Stimulated activated CD4-positive, alpha-beta T cell treated with anti-CD3 and anti-CD28 coated beads, Interleukin-4, amount 100 ng/mL, for 24 hours (primary cell): ENCODE data around the gene KRTAP10-3.
"Not testable (repeated sequence)": the region's sequence is repeated elsewhere in the genome, so short reads cannot be mapped to it uniquely, and the experiment has no call there.

Experiments
- DNase-seq: peaks from one replicate; pipeline ENCODE4 v3.0.0-alpha.2; 2020

The KRTAP10-3 gene

DNA sequence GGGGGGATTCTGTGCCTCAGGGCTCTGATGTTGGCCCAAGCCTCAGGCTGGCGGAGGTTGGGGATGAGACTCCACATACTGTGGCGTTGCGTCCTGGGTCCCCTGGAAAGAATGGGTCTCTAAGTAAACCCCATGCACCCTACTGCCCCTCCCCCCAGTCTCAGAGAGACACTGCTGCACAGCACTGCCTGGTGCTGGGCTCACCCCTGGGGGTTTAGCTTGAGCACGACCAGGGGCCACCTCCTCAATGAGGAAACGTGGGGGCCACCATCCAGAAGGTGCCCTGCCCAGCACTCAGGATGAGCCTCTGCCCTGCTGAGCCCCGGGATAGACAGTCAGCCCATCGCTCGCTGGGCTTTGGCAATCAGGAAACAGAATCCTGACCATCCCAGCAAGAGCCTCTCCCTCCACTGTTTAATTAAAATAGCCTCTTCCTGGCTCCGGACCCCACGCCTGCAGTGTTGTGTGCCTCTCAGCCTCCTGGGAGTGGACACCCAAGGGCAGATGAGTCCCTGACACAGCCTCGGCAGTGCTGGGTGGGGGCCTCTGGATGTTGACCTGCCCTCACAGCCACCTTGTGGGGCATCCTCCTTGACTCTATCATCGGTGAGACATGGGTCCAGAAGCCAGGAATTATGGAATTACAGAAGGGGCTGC lies 11.4 kb upstream of the KRTAP10-3 start:
- DNase-seq = no peak

DNA sequence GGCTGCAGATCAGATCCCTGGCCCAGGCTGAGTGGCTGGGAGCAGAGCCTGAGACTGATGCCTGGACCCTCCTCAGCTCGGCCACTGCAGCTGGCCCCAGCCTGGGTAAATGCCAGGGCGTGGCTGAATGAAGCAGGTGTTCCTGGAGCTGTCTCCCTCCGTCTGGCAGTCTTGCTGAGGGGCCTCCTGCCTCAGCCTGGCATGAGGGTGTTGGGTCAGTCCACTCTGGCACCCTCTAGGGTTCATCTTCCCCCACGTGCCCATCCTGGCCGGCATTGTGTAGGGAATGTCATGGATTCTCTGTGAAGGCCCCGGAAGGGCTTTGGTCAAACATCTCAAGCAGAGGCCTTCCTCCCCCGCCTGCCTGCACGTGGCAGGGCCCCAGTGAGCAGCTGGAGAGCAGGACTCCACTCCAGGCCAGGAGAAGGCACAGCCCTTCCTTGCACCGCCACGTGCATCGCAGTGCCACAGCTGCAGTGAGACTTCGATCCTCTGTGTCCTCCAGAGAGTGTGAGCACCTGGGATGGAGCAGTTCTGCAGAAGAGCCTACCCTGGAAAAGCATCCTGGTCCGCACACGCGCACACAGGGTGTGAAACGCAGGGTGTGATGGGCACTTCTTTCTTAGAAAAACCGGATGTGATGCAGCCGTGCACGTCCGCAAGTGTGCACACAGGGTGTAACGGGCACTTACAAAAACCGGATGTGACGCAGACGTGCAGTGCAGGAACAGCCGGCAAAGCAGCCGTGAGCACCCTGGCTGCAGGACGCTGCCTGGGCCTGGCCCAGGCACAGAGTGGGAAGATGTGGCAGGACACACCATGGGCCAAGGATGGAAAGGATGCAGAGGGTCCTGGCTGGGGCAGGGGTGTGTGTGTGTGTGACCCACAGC lies 10.3 kb upstream of the KRTAP10-3 start:
- DNase-seq = no peak

DNA sequence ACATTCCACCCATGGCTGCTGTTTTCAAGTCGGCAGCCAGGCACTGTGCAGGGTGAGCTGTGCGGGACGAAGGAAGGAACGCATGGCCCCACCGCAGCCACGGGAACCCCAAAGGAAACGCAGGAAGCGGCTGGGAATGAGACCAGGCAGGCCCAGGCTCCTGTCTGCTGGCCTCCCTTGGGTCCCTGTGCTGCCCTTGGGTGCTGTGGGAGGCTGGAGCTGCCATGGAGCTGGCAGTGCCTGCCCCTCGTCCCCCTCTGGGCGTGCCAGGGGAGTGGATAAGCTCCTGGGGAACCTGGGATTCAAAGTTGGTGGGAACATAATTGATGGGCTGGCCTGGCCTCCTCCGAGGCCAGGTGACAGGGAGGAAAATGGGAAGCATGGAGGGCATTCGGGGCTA lies 9.7 kb upstream of the KRTAP10-3 start:
- DNase-seq = no peak

DNA sequence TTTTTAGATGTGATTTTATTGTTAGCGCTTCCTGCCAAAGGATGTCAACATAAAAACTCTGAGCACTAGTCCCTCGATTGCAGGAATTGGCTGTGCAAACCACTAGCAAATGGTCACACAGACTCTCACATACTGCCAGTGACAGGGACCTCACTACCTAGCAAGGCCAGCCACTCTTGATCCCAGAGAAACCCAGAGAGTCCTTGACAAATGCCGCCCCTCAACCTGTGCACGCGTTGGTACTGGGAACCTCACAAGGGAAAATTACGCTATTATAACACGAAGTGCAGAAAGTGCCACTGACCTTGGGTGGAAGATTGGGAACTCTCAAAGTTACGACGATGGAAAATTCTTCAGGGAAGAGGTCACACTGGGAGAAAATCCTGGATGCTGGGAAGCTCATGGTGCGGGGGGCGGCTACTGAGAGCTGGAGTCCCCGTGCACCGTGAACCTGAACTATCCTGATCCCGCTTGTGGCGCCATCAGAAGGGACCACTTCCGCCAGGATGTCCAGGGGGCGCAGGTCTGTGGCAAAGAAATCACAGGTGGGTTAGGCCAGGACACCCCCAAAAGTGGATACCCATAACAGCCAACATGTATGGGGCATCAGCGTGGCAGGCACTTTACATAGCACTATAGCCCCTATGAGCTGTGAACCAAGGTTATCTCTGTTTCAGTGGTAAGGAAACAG lies 9.0 kb upstream of the KRTAP10-3 start:
- no peak for DNase-seq

DNA sequence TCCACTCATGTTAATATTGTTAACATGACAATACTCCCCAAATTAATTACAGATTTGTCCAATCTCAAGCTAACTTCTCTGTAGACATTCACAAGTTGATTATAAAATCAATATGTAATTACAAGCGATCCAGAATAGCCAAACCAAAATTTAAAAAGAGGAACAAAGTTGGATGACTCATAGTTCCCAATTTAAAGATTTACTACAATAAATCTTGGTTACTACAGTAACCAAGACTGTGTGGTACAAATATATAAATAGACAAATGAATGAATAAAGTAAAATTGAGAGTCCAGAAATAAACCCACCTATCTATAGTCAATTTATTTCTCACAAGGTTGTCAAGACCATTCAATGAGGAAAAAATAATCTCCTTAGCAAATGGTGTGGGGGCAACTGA lies 7.8 kb upstream of the KRTAP10-3 start:
- DNase-seq = no peak

DNA sequence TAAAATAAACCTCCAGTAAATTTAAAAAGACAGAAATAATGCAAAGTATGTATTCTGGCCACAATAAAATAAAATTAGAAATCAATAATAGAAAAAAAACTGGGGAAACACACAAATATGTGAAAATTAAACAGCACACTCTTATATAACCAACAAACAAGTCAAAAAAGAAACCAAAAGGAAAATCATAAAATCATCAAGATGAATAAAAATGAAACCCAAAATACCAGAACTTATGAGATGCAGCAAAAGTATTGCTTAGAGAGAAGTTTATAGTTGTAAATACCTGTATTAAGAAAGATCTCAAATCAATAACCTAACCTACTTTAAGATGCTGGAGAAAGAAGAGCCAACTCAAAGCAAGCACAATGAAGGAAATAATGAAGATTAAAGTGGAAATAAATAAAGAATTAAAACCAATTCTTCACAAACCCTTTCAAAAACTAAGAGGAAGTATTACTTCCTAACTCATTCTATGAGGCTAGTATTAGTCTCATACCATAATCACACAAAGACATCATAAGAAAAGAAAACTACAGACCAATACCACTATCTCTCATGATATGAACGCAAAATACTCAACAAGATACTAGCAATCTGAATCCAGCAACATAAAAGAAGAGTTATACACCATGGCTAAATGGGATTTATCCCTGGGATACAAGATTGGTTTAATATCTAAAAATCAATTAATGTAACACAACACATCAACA lies 6.4 kb upstream of the KRTAP10-3 start:
- no peak for DNase-seq

DNA sequence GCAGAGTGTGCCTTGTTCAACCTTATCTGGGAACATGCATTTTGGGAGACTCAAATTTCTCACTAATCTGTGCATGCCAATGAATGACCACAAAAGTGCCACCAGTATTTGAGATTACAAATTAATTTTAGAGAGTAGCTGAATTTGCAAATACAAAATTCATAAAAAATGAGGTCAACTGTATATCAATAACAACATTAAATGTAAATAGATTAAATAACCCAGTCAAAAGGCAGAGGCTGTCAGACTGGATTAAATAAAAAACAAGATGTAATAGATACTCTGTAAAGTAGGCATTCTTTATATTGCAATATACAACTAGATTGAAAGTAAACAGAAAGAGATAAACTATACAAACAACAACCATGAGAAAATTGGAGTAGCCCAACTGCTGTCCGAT lies 5.5 kb upstream of the KRTAP10-3 start:
- no peak for DNase-seq

DNA sequence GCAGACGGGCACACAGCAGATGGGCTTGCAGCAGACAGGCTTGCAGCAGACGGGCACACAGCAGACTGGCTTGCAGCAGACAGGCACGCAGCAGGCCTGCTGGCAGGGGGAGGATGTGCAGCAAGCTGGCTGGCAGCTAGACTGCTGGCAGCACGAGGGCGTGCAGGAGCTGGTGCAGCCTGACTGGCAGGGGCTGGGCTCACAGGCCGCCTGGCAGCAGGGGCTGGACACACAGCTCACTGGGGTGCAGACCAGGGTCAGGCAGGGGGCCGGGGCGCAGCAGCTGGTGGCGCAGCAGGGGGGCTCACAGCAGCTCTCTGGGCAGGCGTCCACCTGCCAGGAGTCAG lies 293 bp downstream of the KRTAP10-3 start:
- not testable (repeated sequence) for DNase-seq

DNA sequence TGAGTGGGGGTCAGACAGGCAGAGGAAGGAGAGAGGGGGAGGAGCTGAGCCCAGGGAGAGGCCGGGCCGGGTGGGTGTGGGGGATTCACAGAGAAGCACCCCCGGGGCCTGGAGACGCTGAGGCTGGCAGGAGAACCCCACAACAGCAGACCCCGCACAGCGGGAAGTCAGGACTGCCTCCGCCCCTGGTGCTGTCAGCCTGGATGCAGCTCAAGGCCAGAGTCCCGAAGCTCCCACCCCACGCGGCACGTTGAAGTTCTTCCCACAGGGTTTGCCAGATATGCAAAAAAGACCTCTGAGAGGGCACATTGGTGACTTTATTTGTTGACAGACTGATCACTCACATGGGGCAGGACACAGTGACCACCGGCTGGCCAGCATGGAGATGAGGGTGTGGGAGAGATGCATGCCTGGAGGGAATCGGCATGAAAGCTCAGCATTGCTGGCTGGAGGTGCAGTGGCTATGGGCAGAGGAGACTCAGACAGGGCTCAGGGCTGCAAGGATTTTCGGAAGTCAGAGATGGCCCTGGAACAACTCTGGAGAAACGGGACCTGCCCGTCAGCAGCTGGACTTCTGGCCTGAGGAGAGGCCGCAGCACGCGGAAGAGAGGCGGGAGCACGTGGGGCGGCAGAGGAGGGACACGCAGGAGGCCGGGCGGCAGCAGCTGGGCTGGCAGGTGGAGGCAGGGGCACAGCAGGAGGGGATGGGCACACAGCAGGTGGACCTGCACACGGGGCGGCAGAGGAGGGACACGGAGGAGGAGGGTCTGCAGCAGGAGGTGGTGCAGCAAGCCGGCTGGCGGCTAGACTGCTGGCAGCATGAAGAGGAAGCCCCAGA lies 885 bp downstream of the KRTAP10-3 start:
- no peak for DNase-seq

DNA sequence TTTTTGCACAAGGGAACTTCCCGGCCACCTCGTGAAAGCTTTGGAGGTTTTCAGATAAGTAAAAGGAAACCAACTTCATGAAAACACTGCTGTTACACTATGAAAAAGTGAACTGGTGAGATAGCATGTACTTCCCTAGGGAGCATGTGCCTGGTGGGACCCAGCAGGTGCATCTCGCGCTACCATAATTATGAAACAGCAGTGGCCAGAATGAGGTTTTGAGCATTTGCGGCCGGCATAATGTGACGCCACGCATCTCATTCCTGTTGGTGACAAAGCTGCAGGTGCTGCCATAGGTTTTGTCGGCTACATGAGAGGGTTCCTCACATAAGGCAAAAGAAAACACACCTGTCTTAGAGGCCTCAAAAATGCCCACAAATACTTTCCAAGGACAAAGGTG lies 1.7 kb downstream of the KRTAP10-3 start:
- DNase-seq = no peak

DNA sequence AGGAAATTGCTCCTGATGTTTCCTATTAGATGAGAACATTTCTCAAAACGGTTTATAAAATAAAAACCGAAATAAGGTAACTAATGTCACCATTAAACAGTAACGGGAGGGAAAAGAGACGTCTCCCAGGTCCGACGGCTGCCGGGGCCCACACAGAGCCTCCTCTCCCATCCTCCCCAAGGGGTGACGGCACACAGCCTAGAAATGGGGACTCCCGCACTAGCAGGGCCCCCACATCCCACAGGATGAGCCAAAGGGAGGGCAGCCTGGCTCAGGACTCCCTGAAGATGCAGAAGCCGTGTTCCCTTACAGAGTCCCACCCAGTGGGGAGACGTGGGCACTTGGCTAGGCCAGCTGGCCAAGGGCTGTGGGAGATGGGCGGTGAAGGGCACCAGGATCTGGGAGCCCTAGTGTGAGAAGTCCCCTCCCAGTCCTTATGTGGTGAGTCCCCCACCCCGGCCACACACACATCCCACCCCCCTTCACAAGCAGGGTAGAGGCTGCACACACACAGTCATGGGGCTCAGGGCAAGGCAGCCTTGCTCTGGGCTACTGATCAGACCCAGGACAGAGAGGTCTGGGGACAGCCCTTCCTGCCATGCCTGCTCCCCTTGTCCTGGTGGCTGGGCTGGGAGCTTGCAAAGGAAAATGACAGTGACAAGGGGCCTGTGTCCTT lies 3.3 kb downstream of the KRTAP10-3 start:
- DNase-seq = no peak

DNA sequence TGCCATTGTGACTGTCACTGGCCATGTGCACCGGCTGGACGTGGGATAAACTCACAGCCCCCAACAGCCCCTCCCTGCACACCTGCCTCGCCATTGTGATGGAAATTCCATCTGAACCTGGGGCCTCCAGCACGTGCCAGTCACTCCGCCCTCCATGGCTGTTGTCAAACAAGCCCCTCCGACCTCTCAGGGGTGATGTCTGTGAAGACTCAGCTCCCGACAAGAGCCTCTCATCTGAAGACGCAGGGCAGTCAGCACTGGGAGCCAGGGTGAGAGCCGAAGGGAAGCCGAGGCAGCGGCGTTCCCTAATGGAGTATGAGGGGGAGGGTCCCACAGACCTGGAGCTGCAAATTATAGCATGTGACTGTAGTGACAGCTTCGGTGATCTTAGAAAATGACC lies 5.9 kb downstream of the KRTAP10-3 start:
- DNase-seq = no peak

DNA sequence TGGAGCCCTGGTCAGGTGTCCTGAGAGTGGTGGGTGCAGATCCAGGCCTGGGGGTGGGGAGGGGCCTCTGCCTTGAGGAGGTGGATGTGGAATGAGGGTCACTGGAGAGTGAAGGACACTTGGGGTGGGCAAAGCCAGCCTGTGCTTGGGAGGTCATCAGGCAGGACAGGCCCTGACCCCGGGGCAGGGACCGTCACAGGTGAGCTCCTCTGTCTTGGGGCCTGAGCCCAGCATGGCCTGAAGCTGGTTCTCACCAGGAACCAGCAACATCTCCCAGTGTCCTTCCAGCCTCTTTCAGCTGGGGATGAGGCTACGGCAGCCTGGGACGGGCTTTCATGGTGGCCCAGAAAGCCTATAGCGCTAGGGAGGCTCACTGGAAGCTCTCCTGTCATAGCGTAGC lies 6.5 kb downstream of the KRTAP10-3 start:
- no peak for DNase-seq

DNA sequence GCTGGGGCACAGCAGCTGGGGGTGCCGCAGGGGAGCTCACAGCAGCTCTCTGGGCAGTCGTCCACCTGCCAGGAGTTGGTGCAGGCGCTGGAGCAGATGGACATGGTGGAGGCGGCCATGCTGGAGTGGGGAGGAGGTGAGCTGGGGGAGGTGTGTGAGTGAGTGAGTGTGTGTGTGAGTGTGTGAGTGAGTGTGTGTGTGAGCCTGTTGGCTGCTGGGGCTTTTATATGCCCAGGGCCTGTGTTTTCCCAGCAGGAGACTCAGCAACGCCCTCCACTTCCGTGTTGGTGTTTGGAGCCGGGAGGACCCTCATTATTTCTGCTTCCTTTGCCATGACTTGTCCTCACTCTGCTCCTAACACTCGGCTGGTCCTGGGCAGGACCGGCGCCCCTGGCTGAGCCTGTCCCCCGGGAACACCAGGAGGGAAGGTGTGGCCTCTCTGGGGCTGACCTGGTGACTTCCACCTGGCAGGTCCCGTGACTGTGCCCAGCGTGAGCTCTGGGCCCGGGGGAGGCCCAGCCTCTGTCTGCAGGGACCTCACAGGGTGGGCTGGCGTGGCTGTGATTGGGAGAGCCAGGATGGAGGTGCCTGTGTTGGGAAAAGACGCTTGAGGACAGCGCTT lies 7.1 kb downstream of the KRTAP10-3 start, which contains the start of gene KRTAP10-2:
Gene KRTAP10-2 (minus strand): TSS at position 166 of the 622 bp plus-strand sequence. CDS start 47 bp downstream, at position 119.
- no peak for DNase-seq

DNA sequence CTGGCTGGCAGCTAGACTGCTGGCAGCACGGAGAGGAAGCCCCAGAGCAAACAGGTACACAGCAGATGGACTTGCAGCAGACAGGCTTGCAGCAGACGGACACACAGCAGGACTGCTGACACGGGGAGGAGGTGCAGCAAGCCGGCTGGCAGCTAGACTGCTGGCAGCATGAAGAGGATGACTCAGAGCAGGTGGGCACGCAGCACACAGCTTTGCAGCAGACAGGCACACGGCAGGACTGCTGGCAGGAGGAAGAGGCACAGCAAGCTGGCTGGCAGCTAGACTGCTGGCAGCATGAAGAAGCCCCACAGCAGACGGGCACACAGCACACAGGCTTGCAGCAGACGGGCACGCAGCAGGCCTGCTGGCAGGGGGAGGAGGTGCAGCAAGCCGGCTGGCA lies 7.8 kb downstream of the KRTAP10-3 start:
- no peak for DNase-seq

DNA sequence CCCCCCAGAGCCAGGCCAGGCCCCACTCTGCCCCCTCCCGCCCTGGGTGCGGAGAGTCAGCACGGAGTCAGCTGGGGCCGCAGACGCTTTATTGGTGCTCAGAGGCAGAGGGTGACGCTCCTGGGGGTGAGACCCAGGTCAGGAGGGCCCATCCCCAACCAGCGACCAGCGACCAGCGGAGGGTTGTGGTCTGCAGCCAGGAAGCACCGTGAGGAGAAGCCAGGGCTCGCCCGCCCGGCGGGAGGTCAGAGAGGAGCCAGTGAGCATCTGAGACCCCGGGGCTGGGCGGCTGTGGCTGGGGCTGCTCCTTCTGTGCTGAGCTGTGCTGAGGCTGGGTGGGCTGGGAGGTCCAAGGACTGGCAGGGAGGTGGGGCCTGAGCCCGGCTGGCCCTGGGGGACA lies 8.3 kb downstream of the KRTAP10-3 start:
- not testable (repeated sequence) for DNase-seq

DNA sequence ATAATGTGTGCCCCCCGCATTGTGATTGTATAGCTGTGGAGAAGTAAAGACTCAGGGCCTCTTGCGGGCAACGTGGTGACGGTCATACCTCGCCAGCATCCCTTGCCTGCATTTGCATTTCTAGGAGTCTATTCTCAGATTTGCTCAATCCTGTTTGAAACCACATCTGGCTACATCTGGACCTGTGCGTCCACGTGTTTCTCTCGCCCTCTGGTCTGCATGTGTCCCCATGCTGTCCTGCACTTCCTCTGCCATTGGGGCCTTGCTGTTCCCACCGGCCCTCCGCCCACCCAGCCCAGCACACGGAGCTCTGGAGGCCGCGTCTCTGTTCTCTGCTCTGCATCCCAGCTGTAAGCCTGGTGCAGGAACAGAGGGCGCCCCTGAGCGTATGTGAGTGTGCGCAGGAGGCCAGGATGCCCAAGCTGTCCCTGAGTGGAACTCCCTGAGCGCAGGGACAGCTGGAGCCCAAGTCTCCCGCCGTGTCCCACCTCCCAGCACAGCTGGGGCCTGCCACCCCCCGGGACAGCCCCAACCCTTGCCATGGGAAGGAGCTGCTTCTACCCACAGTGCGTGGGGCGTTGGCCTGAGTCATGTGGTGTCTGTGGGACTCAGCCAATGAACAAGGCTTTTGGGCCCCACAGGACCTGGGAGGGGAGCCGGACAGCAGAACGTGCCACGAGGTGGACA lies 8.9 kb downstream of the KRTAP10-3 start:
- no peak for DNase-seq

DNA sequence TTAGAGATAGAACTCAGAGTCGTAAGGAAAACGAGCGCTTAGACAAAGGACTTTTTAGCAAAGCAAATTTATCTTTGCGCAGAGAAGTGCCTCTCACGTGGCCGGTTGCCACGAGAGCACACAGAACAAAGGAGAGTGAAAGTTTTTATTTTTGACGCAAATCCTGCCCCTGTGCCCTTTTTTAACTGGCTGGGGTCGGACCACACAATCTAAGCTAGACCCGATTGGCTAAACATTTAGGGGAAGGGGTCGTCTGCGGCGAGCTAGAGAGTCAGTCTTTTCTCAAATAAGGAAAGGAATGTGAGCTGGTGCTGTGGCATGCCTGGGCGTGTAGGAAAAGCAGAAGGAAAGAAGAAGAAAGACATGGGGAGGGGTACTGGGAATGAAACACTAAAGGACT lies 9.7 kb downstream of the KRTAP10-3 start:
- no peak for DNase-seq

DNA sequence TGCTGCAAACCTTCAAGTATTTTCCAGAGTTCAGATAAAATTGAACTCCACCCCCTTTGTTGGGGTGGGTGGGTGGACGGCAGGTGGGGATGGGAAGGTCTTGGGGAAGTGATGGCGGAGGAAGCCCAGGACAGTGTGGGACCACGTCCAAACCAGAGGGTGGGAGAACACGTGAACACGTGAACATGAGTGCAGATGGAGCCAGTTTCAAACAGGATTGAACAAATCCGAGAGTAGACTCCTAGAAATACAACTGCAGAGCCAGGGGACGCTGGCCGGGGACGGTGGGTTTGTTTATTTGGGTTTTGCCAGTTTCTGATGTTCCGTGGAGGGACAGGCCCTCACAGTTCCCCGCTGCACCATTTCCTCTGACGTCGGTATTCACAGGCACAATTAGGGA lies 10.2 kb downstream of the KRTAP10-3 start:
- DNase-seq = no peak

DNA sequence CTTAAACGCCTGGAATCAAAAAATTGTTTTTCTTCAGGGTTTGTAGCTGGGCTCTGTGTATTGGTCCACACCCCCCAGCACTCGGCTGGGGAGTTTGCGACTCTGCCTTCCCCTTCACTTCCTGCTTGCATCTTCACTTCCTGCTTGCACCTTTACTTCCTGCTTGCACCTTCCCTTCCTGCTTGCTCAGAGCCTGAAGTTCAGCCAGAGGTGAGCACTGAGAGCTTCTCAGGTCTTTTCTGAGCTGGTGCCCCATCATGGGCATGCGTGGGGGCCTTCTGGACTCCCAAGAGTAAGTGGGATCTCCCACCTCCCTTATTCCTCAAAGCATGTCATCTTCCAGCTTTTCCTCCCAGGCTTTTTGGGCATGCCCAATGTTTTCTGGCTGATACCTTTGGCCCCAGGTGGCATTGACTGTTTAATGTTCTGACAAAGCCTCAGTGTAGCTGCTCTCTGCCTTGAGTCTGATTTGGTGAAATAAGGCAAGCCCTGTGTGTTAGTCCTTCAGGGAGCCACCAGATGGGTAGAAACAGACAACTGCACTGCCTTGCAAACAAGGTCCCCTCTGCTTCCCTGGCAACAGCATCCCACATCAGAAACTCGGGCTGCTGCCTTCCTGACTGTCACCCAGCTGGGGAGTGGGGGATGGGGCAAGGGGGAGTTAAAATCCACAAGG lies 10.8 kb downstream of the KRTAP10-3 start:
- DNase-seq = peak; percentile 18
